ENCODE measurements around the gene PDE4D. TPM values are rescaled to one million over a fixed set of nuclear protein-coding genes. Genes with fewer than 3 reads are reported as not detected.

PDE4D gene
- total RNA-seq, 1 donor from 2014 or later: 13.2 TPM

- Mint-ChIP-seq H3K4me3 (ENCODE audit: unreplicated experiment) (no peak overlapping the region), H3K27me3 (ENCODE audit: unreplicated experiment) (no peaks in the 10 kb centered on the region), H3K27ac (ENCODE audit: unreplicated experiment) (no peak overlapping the region), H3K36me3 (ENCODE audit: unreplicated experiment) (no peaks in the 10 kb centered on the region), H3K9me3 (ENCODE audit: unreplicated experiment) (peaks cover 1% of the 10 kb centered on the region), H3K4me1 (ENCODE audit: low read depth, unreplicated experiment) (no peaks in the 10 kb centered on the region)
- DNase-seq: no peak
- TF ChIP-seq CTCF (IDR thresholded peaks at IDR 0.05; ENCODE audit: partially characterized antibody, unreplicated experiment): no peak
These were observed 790.2 kb downstream of the PDE4D start for GRCh38 chr5:59103303-59103702.

GRCh38 chr5:59102437-59102836 is 791.1 kb downstream of the PDE4D start:
- no peaks in the 10 kb centered on the region for H3K27me3 Mint-ChIP-seq (ENCODE audit: unreplicated experiment)
- H3K27ac Mint-ChIP-seq (ENCODE audit: unreplicated experiment): no peak overlapping the region
- no peaks in the 10 kb centered on the region for H3K9me3 Mint-ChIP-seq (ENCODE audit: unreplicated experiment)
- TF ChIP-seq CTCF (IDR thresholded peaks at IDR 0.05; ENCODE audit: partially characterized antibody, unreplicated experiment): no peak
- no peaks in the 10 kb centered on the region for H3K4me1 Mint-ChIP-seq (ENCODE audit: low read depth, unreplicated experiment)
- no peak overlapping the region for H3K4me3 Mint-ChIP-seq (ENCODE audit: unreplicated experiment)
- H3K36me3 Mint-ChIP-seq (ENCODE audit: unreplicated experiment): no peaks in the 10 kb centered on the region
- no peak for DNase-seq

DNA sequence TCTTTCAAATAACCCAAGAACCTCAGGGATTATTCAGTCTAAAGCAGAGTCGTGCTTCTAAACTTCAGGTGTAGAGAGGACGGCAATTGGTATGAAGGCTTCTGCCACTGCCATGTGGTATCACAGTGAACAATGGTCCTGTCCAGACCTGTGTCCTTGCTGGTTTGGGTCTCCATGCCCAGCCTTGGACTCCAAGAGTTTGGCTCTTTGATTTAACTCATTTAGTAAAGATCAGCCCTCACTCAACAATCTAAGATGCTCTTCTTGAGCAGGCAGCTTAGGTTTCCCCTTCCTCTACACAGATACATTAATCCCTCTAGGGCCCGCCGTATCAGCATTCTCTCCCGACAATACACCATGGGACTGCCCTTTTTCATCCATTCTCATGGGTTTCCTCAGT is 792.7 kb downstream of the PDE4D start:
- DNase-seq: no peak
- Mint-ChIP-seq H3K36me3 (ENCODE audit: unreplicated experiment) (no peaks in the 10 kb centered on the region), H3K27ac (ENCODE audit: unreplicated experiment) (no peak overlapping the region), H3K4me3 (ENCODE audit: unreplicated experiment) (no peak overlapping the region), H3K27me3 (ENCODE audit: unreplicated experiment) (no peaks in the 10 kb centered on the region), H3K4me1 (ENCODE audit: low read depth, unreplicated experiment) (no peaks in the 10 kb centered on the region), H3K9me3 (ENCODE audit: unreplicated experiment) (no peaks in the 10 kb centered on the region)
- TF ChIP-seq CTCF (IDR thresholded peaks at IDR 0.05; ENCODE audit: partially characterized antibody, unreplicated experiment): no peak

GRCh38 chr5:59099995-59100345 is 793.6 kb downstream of the PDE4D start:
- H3K4me3 Mint-ChIP-seq (ENCODE audit: unreplicated experiment): no peak overlapping the region
- no peak overlapping the region for H3K27ac Mint-ChIP-seq (ENCODE audit: unreplicated experiment)

More at GRCh38 chr5:59099995-59100345, 793.6 kb downstream of the PDE4D start:
- TF ChIP-seq CTCF (IDR thresholded peaks at IDR 0.05; ENCODE audit: partially characterized antibody, unreplicated experiment): no peak
- Mint-ChIP-seq H3K4me1 (ENCODE audit: low read depth, unreplicated experiment) (no peaks in the 10 kb centered on the region), H3K9me3 (ENCODE audit: unreplicated experiment) (no peaks in the 10 kb centered on the region), H3K36me3 (ENCODE audit: unreplicated experiment) (no peaks in the 10 kb centered on the region), H3K27me3 (ENCODE audit: unreplicated experiment) (no peaks in the 10 kb centered on the region)
- no peak for DNase-seq
